Measurements from ENCODE around the gene PRAMEF2.
"Not testable (repeated sequence)": the region's sequence is repeated elsewhere in the genome, so short reads cannot be mapped to it uniquely, and the experiment has no call there.

Gene PRAMEF2

GRCh38 chr1:12856786-12857185, at the start of gene PRAMEF2:
Gene PRAMEF2 (plus strand): TSS chr1:12857086. CDS start chr1:12859010, 1,924 bp downstream.
- DNase-seq (ENCODE audit: low read depth): not testable (repeated sequence)

GRCh38 chr1:12809933-12810332, 47.0 kb upstream of the PRAMEF2 start:
- no peak for DNase-seq (ENCODE audit: low read depth)

GRCh38 chr1:12810691-12811408, 46.0 kb upstream of the PRAMEF2 start:
- DNase-seq (ENCODE audit: low read depth): no peak

- no peak for DNase-seq (ENCODE audit: low read depth)
Observed at GRCh38 chr1:12811409-12811784, 45.5 kb upstream of the PRAMEF2 start.

- not testable (repeated sequence) for DNase-seq (ENCODE audit: low read depth)
Observed at GRCh38 chr1:12819061-12819460, 37.8 kb upstream of the PRAMEF2 start.

GRCh38 chr1:12831310-12831709, 25.6 kb upstream of the PRAMEF2 start, which contains the start of gene PRAMEF11:
Gene PRAMEF11 (minus strand): TSS chr1:12831410. CDS start chr1:12828789, 2,621 bp downstream.
- not testable (repeated sequence) for DNase-seq (ENCODE audit: low read depth)

GRCh38 chr1:12833251-12833650, 23.6 kb upstream of the PRAMEF2 start:
- DNase-seq (ENCODE audit: low read depth): not testable (repeated sequence)

- DNase-seq (ENCODE audit: low read depth): not testable (repeated sequence)
Observed at GRCh38 chr1:12848620-12849019, 8.3 kb upstream of the PRAMEF2 start, which contains the start of gene HNRNPCL1. Gene HNRNPCL1 (minus strand): TSS chr1:12848720. CDS start chr1:12848289, 431 bp downstream.

GRCh38 chr1:12851779-12852178, 5.1 kb upstream of the PRAMEF2 start:
- DNase-seq (ENCODE audit: low read depth): no peak

- not testable (repeated sequence) for DNase-seq (ENCODE audit: low read depth)
Observed at GRCh38 chr1:12863131-12863880, 6.4 kb downstream of the PRAMEF2 start.

GRCh38 chr1:12878453-12878852, 21.6 kb downstream of the PRAMEF2 start:
- not testable (repeated sequence) for DNase-seq (ENCODE audit: low read depth)

GRCh38 chr1:12886101-12886500, 29.2 kb downstream of the PRAMEF2 start, which contains the start of gene PRAMEF4:
Gene PRAMEF4 (minus strand): TSS chr1:12886201. CDS start chr1:12883394, 2,807 bp downstream.
- DNase-seq (ENCODE audit: low read depth): not testable (repeated sequence)

GRCh38 chr1:12898170-12898569, 41.3 kb downstream of the PRAMEF2 start, which contains the start of gene PRAMEF10:
Gene PRAMEF10 (minus strand): TSS chr1:12898270. CDS start chr1:12895847, 2,423 bp downstream.
- not testable (repeated sequence) for DNase-seq (ENCODE audit: low read depth)

GRCh38 chr1:12899186-12899585, 42.3 kb downstream of the PRAMEF2 start:
- not testable (repeated sequence) for DNase-seq (ENCODE audit: low read depth)

GRCh38 chr1:12903793-12904572, 47.1 kb downstream of the PRAMEF2 start:
- not testable (repeated sequence) for DNase-seq (ENCODE audit: low read depth)
